ENCODE results near the gene ARFIP2. TPM values are rescaled to one million over a fixed set of nuclear protein-coding genes. Genes with fewer than 3 reads are reported as not detected.

The ARFIP2 gene
- total RNA-seq, 3 donors from 2014 or later (not counting 1 experiment from before 2014, with no cell fraction given), result 44.7 to 62.3 (median 51.4) TPM

GRCh38 chr11:6516865-6517264, 35.7 kb upstream of the ARFIP2 start:
- no peaks in the 10 kb centered on the region for H3K4me1 ChIP-seq (ENCODE audit: control insufficient read depth, insufficient read depth, low read length)
- Mint-ChIP-seq H3K4me1 (no peaks in the 10 kb centered on the region), H3K27ac (no peak overlapping the region), H3K4me3 (no peak overlapping the region), H3K36me3 (peaks cover 23% of the 10 kb centered on the region), H3K27me3 (ENCODE audit: low read depth in 2 of 2) (no peaks in the 10 kb centered on the region), H3K9me3 (no peaks in the 10 kb centered on the region)
- H3K27ac ChIP-seq (ENCODE audit: low read length), result no peak overlapping the region
- H3K27me3 ChIP-seq (ENCODE audit: control insufficient read depth, insufficient read depth, low read length), result no peaks in the 10 kb centered on the region
- no peak for TF ChIP-seq CTCF (IDR thresholded peaks at IDR 0.05)
- DNase-seq (no peak), ATAC-seq (no peak)
- peaks cover 23% of the 10 kb centered on the region for H3K36me3 ChIP-seq (ENCODE audit: control insufficient read depth, insufficient read depth, low read length)
- no peaks in the 10 kb centered on the region for H3K9me3 ChIP-seq (ENCODE audit: control insufficient read depth, insufficient read depth, low read length)
- intact Hi-C loops (cut with micrococcal nuclease), result no loop called here
- H3K4me3 ChIP-seq (ENCODE audit: low read length), result no peak overlapping the region

GRCh38 chr11:6505577-6506240, 24.6 kb upstream of the ARFIP2 start:
- peaks cover 19% of the 10 kb centered on the region for H3K36me3 ChIP-seq (ENCODE audit: control insufficient read depth, insufficient read depth, low read length)
- H3K9me3 Mint-ChIP-seq, result no peaks in the 10 kb centered on the region
- DNase-seq (peak in 1 of 2 donors; percentile 68), ATAC-seq (peak; percentile 64 to 73 (median 72))
- no peaks in the 10 kb centered on the region for H3K27me3 ChIP-seq (ENCODE audit: control insufficient read depth, insufficient read depth, low read length)
- TF ChIP-seq CTCF (IDR thresholded peaks at IDR 0.05), result peak; percentile 69
- H3K27ac Mint-ChIP-seq, result peak overlapping the region in 1 of 2 donors; percentile 37
- H3K4me1 Mint-ChIP-seq, result no peaks in the 10 kb centered on the region
- no peaks in the 10 kb centered on the region for H3K27me3 Mint-ChIP-seq (ENCODE audit: low read depth in 2 of 2)
- WGBS (ENCODE audit: insufficient coverage), result 62% methylated on average over 2 of the region's 2 CpGs
- no peak overlapping the region for H3K4me3 ChIP-seq (ENCODE audit: low read length)
- H3K9me3 ChIP-seq (ENCODE audit: control insufficient read depth, insufficient read depth, low read length), result no peaks in the 10 kb centered on the region
- H3K4me3 Mint-ChIP-seq, result no peak overlapping the region
- no peaks in the 10 kb centered on the region for H3K4me1 ChIP-seq (ENCODE audit: control insufficient read depth, insufficient read depth, low read length)
- H3K27ac ChIP-seq (ENCODE audit: low read length), result no peak overlapping the region
- H3K36me3 Mint-ChIP-seq, result peaks cover 15% of the 10 kb centered on the region
- intact Hi-C loops (cut with micrococcal nuclease), result loop anchor here (1.0 kb wide), 1 partner anchor 126 kb away; no protein-coding TSS in a partner anchor

GRCh38 chr11:6504166-6504565, 23.0 kb upstream of the ARFIP2 start:
- Mint-ChIP-seq H3K27me3 (ENCODE audit: low read depth in 2 of 2) (no peaks in the 10 kb centered on the region), H3K9me3 (no peaks in the 10 kb centered on the region), H3K4me1 (no peaks in the 10 kb centered on the region), H3K4me3 (no peak overlapping the region), H3K27ac (no peak overlapping the region), H3K36me3 (peaks cover 15% of the 10 kb centered on the region)
- no peaks in the 10 kb centered on the region for H3K4me1 ChIP-seq (ENCODE audit: control insufficient read depth, insufficient read depth, low read length)
- no peaks in the 10 kb centered on the region for H3K9me3 ChIP-seq (ENCODE audit: control insufficient read depth, insufficient read depth, low read length)
- DNase-seq, result no peak
- no peak for ATAC-seq
- WGBS (ENCODE audit: insufficient coverage), result 89% methylated on average over 2 of the region's 3 CpGs
- no peak for TF ChIP-seq CTCF (IDR thresholded peaks at IDR 0.05)
- no peak overlapping the region for H3K4me3 ChIP-seq (ENCODE audit: low read length)
- no peaks in the 10 kb centered on the region for H3K27me3 ChIP-seq (ENCODE audit: control insufficient read depth, insufficient read depth, low read length)
- intact Hi-C loops (cut with micrococcal nuclease), result no loop called here
- peaks cover 21% of the 10 kb centered on the region for H3K36me3 ChIP-seq (ENCODE audit: control insufficient read depth, insufficient read depth, low read length)
- H3K27ac ChIP-seq (ENCODE audit: low read length), result no peak overlapping the region

GRCh38 chr11:6502382-6502781, 21.3 kb upstream of the ARFIP2 start:
- Mint-ChIP-seq H3K9me3 (no peaks in the 10 kb centered on the region), H3K36me3 (peaks cover 15% of the 10 kb centered on the region), H3K4me3 (no peak overlapping the region), H3K4me1 (no peaks in the 10 kb centered on the region), H3K27me3 (ENCODE audit: low read depth in 2 of 2) (no peaks in the 10 kb centered on the region), H3K27ac (no peak overlapping the region)
- DNase-seq (no peak), ATAC-seq (no peak)
- H3K27ac ChIP-seq (ENCODE audit: low read length), result no peak overlapping the region
- WGBS (ENCODE audit: insufficient coverage), result 100% methylated on average over 3 of the region's 3 CpGs
- H3K4me3 ChIP-seq (ENCODE audit: low read length), result no peak overlapping the region
- H3K9me3 ChIP-seq (ENCODE audit: control insufficient read depth, insufficient read depth, low read length), result no peaks in the 10 kb centered on the region
- no peak for TF ChIP-seq CTCF (IDR thresholded peaks at IDR 0.05)
- H3K36me3 ChIP-seq (ENCODE audit: control insufficient read depth, insufficient read depth, low read length), result peaks cover 36% of the 10 kb centered on the region
- no peaks in the 10 kb centered on the region for H3K4me1 ChIP-seq (ENCODE audit: control insufficient read depth, insufficient read depth, low read length)
- intact Hi-C loops (cut with micrococcal nuclease), result no loop called here
- no peaks in the 10 kb centered on the region for H3K27me3 ChIP-seq (ENCODE audit: control insufficient read depth, insufficient read depth, low read length)
